ENCODE results near the gene EXOC2.

DNA sequence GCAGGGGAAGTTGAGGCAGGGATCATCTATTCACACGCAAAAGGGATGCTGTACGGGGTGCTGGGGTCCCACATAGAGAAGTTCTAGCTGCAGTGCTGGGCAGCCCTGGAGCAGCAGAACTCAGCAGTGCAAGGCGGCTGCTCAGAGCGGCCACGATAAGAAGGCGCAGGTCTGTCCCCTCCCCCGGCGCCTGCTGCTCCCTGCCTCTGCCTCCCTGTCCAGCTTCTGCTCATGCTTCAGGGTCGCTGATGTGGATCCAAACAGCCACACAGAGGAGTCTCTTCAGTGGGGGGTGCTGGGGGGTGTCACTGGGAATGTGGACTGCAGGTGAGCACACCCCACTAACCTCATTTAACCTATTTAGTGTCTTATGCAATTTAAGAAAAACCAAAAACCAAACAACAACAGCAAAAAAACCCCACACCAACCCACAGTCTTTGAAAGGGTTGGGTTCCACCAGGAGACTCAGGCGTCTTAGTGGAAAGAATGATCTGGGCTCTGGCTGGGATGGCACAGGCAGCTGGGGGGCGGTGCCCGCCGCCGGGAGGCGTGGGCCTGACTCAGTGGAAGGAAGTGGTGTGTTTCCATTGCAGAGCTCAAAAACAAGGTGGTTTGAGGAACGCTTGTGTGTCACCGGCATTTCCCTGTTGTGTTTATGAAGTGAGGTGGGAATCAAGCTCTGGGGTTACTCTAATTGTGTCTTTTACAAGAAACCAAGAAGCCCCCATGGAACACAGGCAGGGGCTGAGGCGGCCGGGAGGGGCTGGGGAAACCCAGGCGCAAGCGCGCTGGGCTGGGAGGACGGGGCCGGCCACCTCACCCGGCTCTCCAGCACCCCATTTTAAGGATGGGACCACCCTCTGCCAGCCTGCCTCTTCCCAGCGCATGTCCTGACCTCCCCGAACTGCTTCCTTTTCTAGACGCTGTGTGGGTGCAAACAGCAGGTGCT lies 246.2 kb downstream of the EXOC2 start:
- TF ChIP-seq, protein P1, sequence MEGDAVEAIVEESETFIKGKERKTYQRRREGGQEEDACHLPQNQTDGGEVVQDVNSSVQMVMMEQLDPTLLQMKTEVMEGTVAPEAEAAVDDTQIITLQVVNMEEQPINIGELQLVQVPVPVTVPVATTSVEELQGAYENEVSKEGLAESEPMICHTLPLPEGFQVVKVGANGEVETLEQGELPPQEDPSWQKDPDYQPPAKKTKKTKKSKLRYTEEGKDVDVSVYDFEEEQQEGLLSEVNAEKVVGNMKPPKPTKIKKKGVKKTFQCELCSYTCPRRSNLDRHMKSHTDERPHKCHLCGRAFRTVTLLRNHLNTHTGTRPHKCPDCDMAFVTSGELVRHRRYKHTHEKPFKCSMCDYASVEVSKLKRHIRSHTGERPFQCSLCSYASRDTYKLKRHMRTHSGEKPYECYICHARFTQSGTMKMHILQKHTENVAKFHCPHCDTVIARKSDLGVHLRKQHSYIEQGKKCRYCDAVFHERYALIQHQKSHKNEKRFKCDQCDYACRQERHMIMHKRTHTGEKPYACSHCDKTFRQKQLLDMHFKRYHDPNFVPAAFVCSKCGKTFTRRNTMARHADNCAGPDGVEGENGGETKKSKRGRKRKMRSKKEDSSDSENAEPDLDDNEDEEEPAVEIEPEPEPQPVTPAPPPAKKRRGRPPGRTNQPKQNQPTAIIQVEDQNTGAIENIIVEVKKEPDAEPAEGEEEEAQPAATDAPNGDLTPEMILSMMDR (IDR thresholded peaks at IDR 0.05): no peak
- no peak for TF ChIP-seq EZH2 (IDR thresholded peaks at IDR 0.05; ENCODE audit: borderline replicate concordance, insufficient read depth, low read depth, low read length, poor library complexity, severe bottlenecking)

All from B cell (primary cell).